WTC11 (cell line): Measurements from ENCODE around the gene SETD1A. TPM values are rescaled to one million over a fixed set of nuclear protein-coding genes. Genes with fewer than 3 reads are reported as not detected.

Experiments
- ATAC-seq: fragments of 200-7000 bp; cut with Tn5 transposase; 2 replicates; pipeline ENCODE4 v1.10.0; 2021; ENCODE audit warnings: mild to moderate bottlenecking, moderate library complexity
- CTCF ChIA-PET: fragments of 300-600 bp; sonication (Branson Sonifier 250); formaldehyde crosslinking; loops from one replicate; lab custom pipeline; 2021; ENCODE audit warnings: antibody characterized with exemption; lab: Charles Lee
- POLR2A ChIA-PET: fragments of 350-600 bp; sonication (Branson Sonifier 250); formaldehyde crosslinking; loops from one replicate; lab custom pipeline; 2021; ENCODE audit warnings: antibody characterized with exemption; lab: Charles Lee
- DNase-seq: peaks from one replicate; pipeline ENCODE4 v3.0.0; 2021; ENCODE audit warnings: low spot score
- H3K27ac Mint-ChIP-seq: 2 replicates; pipeline ENCODE4 v1.8.0; 2021; ENCODE audit warnings: mixed read lengths
- H3K27me3 Mint-ChIP-seq: 2 replicates; pipeline ENCODE4 v1.8.0; 2021; ENCODE audit warnings: low read depth, mild to moderate bottlenecking, moderate library complexity, mixed read lengths
- H3K36me3 Mint-ChIP-seq: 2 replicates; pipeline ENCODE4 v1.8.0; 2021; ENCODE audit warnings: mixed read lengths
- H3K4me1 Mint-ChIP-seq: 2 replicates; pipeline ENCODE4 v1.8.0; 2022; ENCODE audit warnings: mixed read lengths
- H3K4me3 Mint-ChIP-seq: 2 replicates; pipeline ENCODE4 v1.8.0; 2021; ENCODE audit warnings: mild to moderate bottlenecking, moderate library complexity, mixed read lengths
- H3K9me3 Mint-ChIP-seq: 2 replicates; pipeline ENCODE4 v1.8.0; 2021; ENCODE audit warnings: mixed read lengths
- ATF1 ChIP-seq: sonication (generic); formaldehyde crosslinking; IDR thresholded peaks from 2 replicates; pipeline ENCODE4 v1.8.1; 2023; ENCODE audit warnings: mild to moderate bottlenecking, moderate library complexity, missing genetic modification reagents
- ATF6 ChIP-seq: sonication (generic); formaldehyde crosslinking; IDR thresholded peaks from 2 replicates; pipeline ENCODE4 v1.8.1; 2023; ENCODE audit warnings: mild to moderate bottlenecking, missing genetic modification reagents
- CDX4 ChIP-seq: fragments of 250-450 bp; sonication (Bioruptor Pico); IDR thresholded peaks from 2 replicates; pipeline ENCODE4 v1.9.0; 2021; ENCODE audit warnings: moderate library complexity, mild to moderate bottlenecking, inconsistent platforms, borderline replicate concordance
- CREB1 ChIP-seq: sonication (generic); formaldehyde crosslinking; IDR thresholded peaks from 2 replicates; pipeline ENCODE4 v1.8.0; 2023; ENCODE audit warnings: mild to moderate bottlenecking, missing genetic modification reagents
- CREM ChIP-seq: sonication (generic); formaldehyde crosslinking; IDR thresholded peaks from 2 replicates; pipeline ENCODE4 v1.8.1; 2022; ENCODE audit warnings: mild to moderate bottlenecking, missing genetic modification reagents, moderate library complexity
- GABPB1 ChIP-seq: sonication (generic); formaldehyde crosslinking; IDR thresholded peaks from 2 replicates; pipeline ENCODE4 v1.8.1; 2023; ENCODE audit warnings: mild to moderate bottlenecking, missing genetic modification reagents
- KAT7 ChIP-seq: sonication (generic); formaldehyde crosslinking; IDR thresholded peaks from 2 replicates; pipeline ENCODE4 v1.8.1; 2023; ENCODE audit warnings: missing genetic modification reagents, mild to moderate bottlenecking, borderline replicate concordance
- MLX ChIP-seq: sonication (generic); formaldehyde crosslinking; IDR thresholded peaks from 2 replicates; pipeline ENCODE4 v1.8.1; 2023; ENCODE audit warnings: mild to moderate bottlenecking, missing genetic modification reagents, moderate library complexity
- NFYB ChIP-seq: sonication (generic); formaldehyde crosslinking; conservative IDR thresholded peaks from 2 replicates; pipeline ENCODE4 v1.8.0; 2022; ENCODE audit warnings: low read depth, missing genetic modification reagents
- ZBTB21 ChIP-seq: sonication (generic); formaldehyde crosslinking; IDR thresholded peaks from 2 replicates; pipeline ENCODE4 v1.8.1; 2023; ENCODE audit warnings: mild to moderate bottlenecking, missing genetic modification reagents, borderline replicate concordance
- ZBTB43 ChIP-seq: sonication (generic); formaldehyde crosslinking; IDR thresholded peaks from 2 replicates; pipeline ENCODE4 v1.8.1; 2023; ENCODE audit warnings: mild to moderate bottlenecking, missing genetic modification reagents
- ZNF317 ChIP-seq: sonication (generic); formaldehyde crosslinking; IDR thresholded peaks from 2 replicates; pipeline ENCODE4 v1.8.1; 2023; ENCODE audit warnings: low read depth, mild to moderate bottlenecking, moderate library complexity, missing genetic modification reagents, borderline replicate concordance
- ZNF416 ChIP-seq: fragments of 250-450 bp; sonication (Bioruptor Pico); IDR thresholded peaks from 2 replicates; pipeline ENCODE4 v1.9.0; 2021; ENCODE audit warnings: mild to moderate bottlenecking, inconsistent platforms
- ZNF532 ChIP-seq: fragments of 250-450 bp; sonication (Bioruptor Pico); IDR thresholded peaks from 2 replicates; pipeline ENCODE4 v1.9.0; 2021; ENCODE audit warnings: mild to moderate bottlenecking, borderline replicate concordance
- ZNF671 ChIP-seq: fragments of 250-450 bp; sonication (Bioruptor Pico); IDR thresholded peaks from 2 replicates; pipeline ENCODE4 v1.8.0; 2021; ENCODE audit warnings: mild to moderate bottlenecking
- ZSCAN18 ChIP-seq: fragments of 250-450 bp; sonication (Bioruptor Pico); IDR thresholded peaks from 2 replicates; pipeline ENCODE4 v2.1.2; 2022; ENCODE audit warnings: mild to moderate bottlenecking, moderate library complexity
- total RNA-seq: library from RNA; stranded (reverse); gene quantifications from 3 replicates; pipeline ENCODE4 v1.2.3, GENCODE V29; 2021
- TF ChIP-seq, protein P1 (sequence below): sonication (generic); formaldehyde crosslinking; IDR thresholded peaks from 2 replicates; pipeline ENCODE4 v1.8.1; 2022; ENCODE audit warnings: mild to moderate bottlenecking, missing genetic modification reagents, moderate library complexity, borderline replicate concordance

SETD1A gene
- total RNA-seq, 1 experiment from 2014 or later = 31.1 TPM

DNA sequence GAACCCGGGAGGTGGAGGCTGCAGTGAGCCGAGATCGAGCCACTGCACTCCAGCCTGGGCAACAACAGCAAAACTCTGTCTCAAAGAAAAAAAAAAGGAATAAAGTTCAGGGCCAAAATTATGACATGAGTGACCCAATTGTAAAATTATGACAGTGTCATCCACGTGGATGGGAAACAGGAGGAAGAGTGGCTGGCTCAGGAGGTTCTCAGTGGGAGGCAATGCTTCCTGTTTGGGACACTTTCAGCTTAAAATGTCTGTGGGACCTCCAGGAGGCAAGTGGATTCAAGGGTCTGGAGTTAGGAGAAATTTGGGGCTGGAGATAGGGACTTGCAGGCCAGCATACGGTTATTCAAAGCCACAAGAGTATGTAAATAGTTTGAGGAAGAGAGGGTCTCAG, 67.8 kb downstream of the SETD1A start (continued):
- TF ChIP-seq CREM (CRISPR knock-in tag) (no peak), KAT7 (CRISPR knock-in tag) (no peak), ZNF532 (CRISPR knock-in tag) (no peak), MLX (CRISPR knock-in tag) (no peak), GABPB1 (no peak), CDX4 (no peak)
- TF ChIP-seq, protein P1, sequence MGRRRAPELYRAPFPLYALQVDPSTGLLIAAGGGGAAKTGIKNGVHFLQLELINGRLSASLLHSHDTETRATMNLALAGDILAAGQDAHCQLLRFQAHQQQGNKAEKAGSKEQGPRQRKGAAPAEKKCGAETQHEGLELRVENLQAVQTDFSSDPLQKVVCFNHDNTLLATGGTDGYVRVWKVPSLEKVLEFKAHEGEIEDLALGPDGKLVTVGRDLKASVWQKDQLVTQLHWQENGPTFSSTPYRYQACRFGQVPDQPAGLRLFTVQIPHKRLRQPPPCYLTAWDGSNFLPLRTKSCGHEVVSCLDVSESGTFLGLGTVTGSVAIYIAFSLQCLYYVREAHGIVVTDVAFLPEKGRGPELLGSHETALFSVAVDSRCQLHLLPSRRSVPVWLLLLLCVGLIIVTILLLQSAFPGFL (CRISPR knock-in tag) = no peak

- CTCF ChIA-PET = interaction anchor here (0.7 to 1.2 kb wide), 2 partner anchors 88 to 114 kb away, joined by 3 to 4 read pairs; partner anchors contain the start of gene KAT8
- POLR2A ChIA-PET = no interaction called here
- H3K27ac Mint-ChIP-seq = no peak overlapping the region
- H3K4me3 Mint-ChIP-seq = no peak overlapping the region
- H3K27me3 Mint-ChIP-seq = no peaks in the 10 kb centered on the region; the same call in 1 of the 2 replicates
- H3K9me3 Mint-ChIP-seq = no peaks in the 10 kb centered on the region
- H3K36me3 Mint-ChIP-seq = no peaks in the 10 kb centered on the region
- peaks cover 4% of the 10 kb centered on the region; the same call in 1 of the 2 replicates for H3K4me1 Mint-ChIP-seq
- no peak for DNase-seq
- ATAC-seq = no peak
- TF ChIP-seq NFYB (CRISPR knock-in tag) (no peak), GABPB1 (no peak), CREB1 (CRISPR knock-in tag) (no peak), ZNF317 (CRISPR knock-in tag) (no peak), ZSCAN18 (CRISPR knock-in tag) (no peak), ZNF671 (CRISPR knock-in tag) (no peak), ATF1 (no peak), ZBTB21 (no peak), ZNF416 (CRISPR knock-in tag) (no peak), ZBTB43 (no peak), ATF6 (no peak)
These were observed 71.7 kb downstream of the SETD1A start for GRCh38 chr16:31029272-31029671.
